Stimulated activated CD8-positive, alpha-beta memory T cell treated with anti-CD3 and anti-CD28 coated beads, Interleukin-2, amount 100 ng/mL, for 1 hour (primary cell): Measurements from ENCODE around the gene NFATC2.
A peak's percentile ranks its signal among the peaks of the same experiment; 100 is the strongest.
"Not testable (repeated sequence)": the region's sequence is repeated elsewhere in the genome, so short reads cannot be mapped to it uniquely, and the experiment has no call there.

Source experiments
- DNase-seq, 2 donors: peaks; one replicate each; pipeline ENCODE4 v3.0.0-alpha.2; 2020; ENCODE audit warnings: low read depth in 2 of 2

The NFATC2 gene

DNA sequence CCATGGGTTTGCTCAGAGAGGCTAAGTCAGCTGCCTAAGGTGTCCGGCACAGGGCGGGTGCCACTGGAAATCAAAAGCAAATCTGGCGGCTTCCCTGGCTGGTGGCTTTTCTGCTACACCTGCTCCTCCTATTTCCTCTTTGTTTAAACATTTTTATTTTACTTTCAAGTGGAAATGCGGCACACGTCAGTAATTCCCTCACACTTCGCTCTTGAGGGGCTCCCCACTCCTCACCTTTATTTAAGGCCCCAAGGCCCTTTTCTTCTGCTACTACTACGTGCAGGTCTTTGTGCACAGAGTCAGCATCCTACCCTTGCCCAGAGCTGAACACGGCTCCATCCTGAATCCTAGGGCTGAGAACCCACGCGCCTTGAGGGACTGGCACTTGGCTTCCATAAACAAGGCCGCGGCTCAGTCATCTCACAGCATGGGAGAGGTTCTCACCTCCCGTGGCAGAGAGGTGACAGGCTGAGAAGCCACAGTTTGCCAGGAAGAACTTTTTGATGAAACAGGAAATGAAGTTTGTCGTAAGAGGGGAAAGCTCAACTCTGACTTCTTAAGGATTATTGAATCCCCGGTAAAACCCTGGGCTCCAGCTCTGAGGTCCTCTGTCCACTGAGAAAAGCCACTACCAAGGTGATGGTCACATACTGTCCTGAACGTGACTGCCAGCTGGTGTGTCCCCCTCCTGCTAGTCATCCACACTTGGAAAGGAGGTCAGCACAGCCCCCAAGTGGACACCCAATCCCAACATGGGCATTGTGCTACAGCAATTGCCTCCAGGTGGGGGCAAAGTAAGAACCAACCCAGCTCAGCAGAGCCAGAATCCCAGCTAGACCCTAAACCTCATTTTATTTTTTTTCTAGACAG is 48.0 kb downstream of the NFATC2 start:
- no peak for DNase-seq

DNA sequence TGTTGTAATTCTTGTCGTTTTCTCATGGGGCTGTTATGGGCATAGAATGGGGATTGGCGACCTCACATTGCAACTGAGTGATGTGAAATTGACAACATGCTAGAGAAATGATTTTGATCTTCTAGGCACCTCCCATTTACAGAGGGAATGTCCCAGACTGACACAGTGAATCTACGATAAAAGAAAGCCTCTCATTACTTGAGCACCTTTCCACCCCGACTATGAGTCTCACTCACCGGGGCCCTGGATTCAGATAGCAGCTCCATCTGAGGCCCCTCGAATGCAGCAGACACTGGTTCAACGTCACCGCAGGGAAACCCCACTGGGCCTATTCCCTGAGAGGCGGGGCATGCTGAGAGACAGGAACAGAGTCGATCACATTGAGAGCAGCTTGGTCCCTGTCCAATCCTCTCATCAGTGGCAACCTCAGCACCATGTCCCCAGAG is 49.1 kb downstream of the NFATC2 start:
- DNase-seq: no peak

DNA sequence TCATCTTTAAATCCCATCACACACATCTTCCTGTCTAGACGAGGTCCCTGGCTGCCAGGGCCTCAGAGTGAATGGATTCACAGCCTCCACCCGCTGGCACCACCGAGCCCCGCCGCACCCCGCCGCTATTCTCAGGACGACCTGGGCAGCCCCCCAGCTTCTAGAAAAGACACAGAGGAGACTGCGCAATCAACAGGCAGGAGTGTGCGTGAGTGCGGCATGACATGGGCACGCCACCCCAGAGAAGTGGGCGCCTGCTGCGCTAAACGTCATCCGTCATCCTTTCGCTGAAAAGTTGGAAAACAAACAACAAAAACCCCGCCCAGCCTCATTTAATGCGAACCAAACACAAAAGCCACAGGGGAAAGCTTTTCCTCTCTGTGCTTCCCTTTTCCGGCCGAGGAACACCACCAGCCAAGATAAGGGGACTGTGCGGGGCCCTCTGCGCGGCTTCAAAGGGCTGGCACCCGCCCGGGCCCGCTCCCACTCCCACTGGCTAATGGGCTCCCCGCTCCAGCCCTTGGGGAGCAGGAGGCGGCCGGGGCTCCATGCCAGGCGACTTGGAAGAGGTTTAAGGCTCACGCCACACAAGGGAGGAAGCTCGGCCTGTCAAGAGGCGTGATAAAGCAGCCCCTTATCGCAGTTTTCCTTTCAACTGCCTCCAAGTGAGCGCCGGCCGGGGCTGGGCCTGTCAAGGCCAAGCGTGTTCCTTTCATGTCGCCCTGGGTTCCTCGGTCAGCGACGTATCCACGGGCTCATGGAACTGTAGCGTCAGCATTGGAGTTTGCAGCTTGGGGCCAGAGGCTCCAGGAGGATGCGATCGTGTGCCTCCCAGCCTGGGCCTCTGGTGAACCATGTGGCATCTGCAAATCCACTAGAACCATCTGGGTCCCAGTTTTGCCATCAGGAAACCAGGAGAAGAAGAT is 50.1 kb downstream of the NFATC2 start:
- no peak for DNase-seq

DNA sequence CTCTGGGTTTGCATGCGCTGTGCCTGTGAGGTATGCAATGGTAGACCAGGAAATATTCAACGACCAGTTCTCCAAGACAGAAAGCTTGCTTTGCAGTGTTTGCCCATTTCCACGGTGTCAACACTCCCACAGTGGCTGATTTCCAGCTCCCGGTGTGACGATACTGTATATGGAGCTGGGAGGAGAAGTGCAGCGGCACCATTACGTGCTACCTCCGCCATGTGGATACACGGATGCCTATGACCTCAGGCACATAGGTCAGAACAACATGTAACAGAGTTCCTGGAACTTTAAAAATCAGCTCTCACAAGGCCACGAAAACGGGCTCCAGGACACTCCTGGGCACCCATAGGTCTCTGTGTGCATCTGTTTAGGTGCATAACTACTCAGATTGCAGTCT is 51.1 kb downstream of the NFATC2 start:
- DNase-seq: no peak

DNA sequence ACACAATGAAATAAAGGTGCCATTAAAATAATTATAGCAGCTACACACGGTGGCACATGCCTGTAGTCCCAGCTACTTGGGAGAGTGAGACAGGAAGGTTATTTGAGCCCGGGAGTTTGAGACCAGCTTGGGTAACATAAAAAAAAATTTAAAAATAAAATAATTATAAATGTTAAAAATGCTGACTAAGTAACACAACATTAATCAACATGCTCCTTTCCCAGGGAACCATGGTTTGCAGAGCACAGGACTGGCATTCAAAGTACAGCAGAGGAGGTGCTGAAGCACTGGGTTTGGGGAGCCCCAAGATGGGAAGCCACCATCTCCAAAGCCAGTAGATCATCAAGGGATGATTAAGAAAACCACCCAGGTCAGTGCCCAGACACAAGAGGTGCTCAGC is 51.9 kb downstream of the NFATC2 start:
- no peak for DNase-seq

DNA sequence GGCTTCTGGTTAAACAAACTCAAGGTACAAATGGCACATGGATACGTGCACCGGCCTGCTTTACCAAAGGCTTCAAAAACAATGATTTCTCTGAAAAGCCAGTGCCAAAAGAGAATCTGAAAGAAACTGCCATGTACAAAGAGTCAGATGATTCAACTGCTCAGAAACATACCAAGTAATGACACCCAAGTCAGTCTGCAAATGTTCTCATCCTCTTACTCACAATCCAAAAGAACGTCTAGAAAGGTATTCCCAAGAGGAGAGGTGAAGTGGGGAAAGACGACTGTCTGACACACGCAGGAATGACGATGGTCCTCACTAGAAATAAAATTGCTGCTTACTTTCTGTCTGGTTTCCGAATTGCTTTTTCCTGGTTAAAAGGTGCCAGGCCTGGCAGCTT is 52.9 kb downstream of the NFATC2 start:
- no peak for DNase-seq

DNA sequence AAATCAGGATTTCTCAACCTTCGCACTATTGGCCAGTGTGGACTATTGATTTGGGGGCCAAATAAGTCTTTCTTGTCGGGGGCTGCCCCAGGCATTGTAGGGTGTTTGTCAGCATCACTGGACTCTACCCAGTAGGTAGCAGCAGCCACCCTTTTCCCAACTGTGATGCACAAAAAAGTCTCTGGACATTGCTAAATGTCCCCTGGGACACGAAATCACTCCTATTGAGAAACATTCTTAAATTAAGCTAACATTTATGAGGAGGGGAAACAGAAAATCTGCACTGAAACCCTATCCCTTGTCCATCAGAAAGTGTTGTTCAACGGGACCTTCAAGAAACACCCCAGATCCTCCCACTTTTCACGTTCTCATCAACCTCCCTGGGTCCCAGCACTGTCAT is 54.2 kb downstream of the NFATC2 start:
- no peak for DNase-seq

DNA sequence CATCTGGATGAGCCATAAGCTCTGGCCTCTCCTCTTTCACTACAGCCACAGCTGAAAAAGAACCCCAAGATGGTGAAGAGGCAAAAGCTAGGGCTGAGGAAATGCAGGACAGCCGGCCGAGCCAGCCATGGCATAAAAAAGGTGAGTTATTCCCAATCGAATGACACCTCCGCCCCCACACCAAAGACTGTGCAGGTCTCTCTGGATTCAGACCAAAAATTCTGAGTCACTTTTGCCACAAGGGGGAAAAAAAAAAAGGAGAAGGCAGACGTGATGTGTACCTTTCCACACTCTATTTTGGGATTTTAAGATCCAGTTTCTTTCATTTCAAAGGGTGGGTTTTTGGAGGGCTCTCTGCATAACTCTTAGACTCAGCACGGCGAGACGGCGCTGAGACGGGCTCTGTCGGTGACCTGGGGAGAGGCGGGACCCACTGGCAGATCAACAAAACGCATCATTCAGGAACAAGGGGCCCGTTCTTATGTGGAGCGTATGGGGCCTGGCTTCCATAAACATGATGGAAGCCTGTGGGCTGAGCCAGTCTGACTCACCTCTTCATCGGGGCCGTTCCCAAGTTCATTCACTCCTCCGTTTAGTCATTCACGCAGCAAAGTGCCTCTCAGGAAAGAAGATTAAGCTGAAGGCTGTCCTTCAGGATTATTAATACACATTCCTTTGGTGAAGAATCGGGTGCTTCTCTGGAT is 54.8 kb downstream of the NFATC2 start:
- no peak for DNase-seq

DNA sequence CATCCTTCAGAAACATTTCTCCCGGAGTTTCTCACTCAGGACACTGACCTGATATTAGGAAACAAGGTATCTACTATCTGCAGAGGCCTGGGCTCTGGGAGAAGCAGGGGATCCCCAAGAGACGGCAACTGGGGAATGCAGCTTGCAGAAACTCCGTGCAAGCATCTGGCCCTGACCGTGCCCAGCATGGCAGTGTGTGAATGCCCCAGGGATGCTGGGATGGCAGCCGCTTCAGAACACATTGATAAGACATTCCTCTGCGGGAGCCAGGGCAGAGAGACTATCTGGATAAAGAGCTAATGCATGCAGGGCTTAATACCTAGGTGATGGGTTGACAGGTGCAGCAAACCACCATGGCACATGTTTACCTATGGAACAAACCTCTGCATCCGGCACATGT is 55.4 kb downstream of the NFATC2 start:
- DNase-seq: no peak

DNA sequence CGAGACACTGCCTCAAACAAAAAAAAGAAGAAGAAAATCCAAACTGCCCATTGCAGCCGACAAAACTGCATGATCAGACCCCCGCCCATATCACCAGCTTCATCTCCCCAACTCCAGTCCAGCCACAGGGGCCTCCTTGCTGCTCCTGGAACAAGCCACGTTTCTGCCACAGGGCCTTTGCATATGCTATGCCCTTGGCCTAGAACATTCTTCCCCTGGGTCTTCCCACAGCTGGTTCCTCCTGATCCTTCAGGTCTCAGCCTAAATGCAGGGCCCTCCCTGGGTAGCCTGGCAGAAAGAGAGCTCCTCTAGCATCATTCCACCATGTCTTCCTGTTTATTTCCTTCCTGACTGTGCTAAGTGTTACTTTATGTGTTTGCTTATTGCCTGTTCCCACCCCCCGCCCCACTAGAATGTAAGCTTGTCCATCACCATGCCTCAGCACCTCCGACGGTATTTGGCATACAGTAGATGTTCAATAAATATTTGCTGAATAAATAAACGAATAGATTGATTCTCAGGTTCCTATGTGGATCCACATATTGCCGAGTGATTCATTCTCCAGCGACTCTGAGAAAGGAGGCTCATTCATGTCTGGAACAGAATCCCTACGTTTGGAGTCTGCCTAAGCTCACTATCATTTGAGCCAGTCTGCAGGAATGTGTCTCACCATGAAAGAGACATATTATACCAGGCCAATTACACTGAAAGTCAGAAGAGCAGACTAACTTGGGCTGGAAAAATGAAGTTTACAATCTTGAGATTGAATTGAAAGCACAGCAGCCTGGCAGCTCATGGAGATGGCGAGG is 56.1 kb downstream of the NFATC2 start:
- DNase-seq: no peak

DNA sequence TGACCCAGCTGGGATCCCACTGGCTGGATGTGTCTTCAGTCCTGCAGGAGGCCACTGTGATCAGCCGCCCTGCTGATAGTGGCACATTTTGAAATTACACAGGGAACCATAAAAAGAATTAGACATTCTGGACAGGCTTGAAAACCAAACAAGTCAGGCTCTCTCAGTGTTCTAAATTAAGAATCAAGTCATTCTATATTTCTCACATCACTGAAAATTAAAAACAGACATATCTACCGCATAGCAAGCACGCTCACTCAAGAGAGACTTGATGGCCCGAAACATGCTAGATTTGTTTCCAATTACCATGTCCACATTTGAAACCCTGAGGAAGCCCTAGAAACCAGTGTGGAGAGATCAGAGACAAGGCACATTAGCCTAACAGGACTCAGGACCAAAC is 57.7 kb downstream of the NFATC2 start:
- DNase-seq: no peak

DNA sequence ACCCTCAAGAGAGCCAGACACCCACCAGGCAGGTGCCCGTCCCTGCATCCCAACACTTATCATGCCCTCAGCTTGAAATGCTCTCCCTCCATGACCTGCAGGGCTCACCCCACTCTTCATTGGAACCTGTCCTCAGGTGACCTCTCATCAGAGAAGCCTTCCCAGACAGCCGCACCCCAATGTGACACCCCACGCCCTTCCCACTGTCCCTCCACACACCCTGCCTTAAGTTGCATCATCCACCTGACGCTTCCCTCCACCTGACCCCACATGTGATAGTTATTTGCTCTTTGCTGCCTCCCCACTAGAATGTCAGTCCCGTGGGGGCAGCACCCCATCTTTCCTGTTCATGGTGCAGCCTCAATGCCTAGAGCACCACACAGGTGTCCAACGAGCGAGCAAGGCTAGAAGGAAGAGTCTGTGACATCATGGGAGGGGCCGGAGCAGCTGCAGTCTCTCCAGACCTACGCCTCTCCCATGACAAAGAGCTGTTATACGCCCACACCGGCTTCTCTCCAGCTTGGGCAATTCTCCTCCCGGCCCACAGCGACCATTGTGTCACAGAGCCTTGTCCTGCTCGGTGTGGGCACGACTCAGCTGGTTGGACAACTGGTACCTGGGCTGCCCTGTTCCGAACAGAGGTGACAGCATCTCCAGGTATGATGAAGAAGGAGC is 58.2 kb downstream of the NFATC2 start:
- no peak for DNase-seq

DNA sequence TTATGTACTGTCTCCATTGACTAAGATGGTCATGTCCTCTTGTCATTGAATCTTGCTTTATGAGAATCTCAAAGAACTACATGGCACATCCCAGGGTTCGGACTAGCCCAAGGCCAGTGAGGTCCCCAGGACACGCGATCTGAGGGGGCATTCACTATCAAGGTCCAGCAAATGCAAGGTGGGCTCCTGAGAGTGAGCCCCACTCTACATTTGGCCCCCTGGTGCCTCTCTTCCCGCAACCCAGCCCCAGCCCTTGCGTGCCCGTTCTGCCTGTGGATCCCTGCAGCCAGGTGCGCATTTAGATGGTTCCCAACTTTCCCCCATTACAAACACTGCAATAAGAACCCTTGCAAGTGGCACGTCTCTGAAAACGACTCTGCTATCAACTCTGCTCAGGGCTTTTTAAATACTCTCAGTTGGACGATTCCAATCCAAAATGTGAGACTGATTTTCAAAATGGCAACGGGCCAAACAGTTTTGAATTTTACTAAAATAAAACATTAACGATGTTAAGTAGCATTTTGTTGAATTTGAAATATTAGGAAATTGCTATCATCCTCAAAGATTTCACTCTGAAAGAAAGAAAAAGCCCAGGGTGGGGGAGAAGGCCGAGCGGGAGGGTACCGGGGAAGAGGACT is 59.6 kb downstream of the NFATC2 start:
- no peak for DNase-seq

DNA sequence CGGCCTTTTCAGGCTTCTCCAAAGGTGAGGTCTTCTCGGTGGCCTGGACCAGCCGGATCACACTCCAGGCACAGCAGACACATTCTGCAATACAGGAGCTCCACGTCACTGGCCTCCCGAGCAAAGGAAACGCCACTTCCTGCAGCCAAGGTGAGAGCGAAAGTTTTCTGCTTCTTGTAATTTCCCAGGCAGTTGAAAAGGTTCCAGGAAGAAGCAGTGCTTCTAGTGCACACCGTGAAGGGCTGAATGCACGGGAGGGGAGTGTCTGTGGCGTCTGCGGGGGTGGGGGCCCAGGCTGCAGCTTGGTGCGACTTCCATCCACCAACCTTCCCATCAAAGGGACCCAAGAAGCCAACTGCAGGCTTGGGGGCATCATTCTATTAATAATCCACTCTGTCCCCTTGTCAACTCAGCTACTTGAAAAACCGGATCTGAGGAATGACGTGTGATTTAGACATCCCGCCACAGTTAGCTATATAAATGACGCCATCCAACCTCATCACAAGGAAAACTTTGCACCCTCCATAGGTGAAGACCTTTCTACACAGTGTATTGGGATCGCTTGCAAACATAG is 61.1 kb downstream of the NFATC2 start:
- DNase-seq: peak in 1 of 2 donors; percentile 22

DNA sequence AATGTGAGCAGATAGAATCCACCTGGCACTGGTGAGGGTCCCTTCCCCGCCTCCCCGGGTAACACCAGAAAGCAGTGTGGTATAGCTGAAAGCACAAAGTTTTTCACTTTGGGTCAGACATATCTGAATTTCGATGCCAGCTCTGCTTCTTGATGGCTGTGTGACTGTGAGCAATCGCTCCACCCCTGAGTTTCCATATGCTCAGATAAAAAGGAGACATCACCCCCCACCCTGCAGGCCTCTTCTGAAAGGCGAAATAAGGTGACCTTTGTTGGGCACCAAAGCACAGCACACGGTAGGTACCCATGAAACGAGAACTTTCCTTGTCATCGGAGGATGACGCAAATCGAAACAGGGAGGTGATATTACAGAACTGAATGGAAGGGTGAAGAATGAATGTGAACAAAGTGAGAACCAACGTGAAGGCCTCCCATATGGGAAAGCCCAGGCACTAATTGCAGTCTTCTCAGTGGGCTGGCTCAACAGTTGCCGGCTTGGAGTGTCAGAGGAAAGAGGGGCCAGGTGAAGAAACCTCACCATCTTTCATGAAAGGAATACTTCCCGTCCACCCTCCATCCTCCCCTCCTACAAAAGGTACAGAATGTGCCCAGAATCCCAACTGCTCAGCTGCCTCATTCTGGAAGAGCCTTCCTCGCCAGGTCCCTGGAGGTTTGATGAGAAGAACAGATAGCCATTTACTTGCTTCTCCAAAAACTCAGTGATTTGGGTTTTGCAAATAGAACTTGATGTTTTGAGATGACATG is 61.8 kb downstream of the NFATC2 start:
- no peak for DNase-seq

DNA sequence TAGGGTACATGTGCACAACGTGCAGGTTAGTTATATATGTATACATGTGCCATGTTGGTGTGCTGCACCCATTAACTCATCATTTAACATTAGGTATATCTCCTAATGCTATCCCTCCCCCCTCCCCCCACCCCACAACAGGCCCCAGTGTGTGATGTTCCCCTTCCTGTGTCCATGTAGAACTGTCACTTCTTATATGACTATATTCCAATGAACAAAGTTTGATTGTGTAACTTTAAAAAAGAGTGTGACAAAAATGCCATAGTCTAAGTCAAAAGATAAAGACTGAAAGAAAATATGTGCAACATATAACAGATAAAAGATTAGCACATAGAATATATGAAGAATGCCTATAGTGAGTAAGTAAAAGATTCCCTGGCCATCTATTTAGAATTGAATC is 66.4 kb downstream of the NFATC2 start:
- not testable (repeated sequence) for DNase-seq

DNA sequence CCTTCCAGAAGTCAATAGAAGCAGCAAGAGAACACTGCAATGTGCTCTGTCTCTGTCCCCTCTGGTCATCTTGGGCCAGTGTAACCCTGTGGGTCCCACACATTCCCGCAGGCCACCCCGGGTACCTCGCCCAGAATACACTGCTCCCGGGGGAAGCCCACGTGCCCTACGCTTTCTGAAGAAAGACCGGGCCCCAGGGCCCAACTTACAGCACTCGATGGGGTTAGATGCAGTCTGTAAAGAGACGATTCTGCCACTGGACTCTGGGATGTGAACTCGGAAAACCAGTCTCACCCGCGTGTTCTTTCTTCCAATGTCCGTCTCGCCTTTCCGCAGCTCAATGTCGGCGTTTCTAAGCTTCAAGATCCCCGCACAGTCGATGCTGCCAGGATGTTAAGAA is 68.7 kb downstream of the NFATC2 start:
- DNase-seq: no peak

DNA sequence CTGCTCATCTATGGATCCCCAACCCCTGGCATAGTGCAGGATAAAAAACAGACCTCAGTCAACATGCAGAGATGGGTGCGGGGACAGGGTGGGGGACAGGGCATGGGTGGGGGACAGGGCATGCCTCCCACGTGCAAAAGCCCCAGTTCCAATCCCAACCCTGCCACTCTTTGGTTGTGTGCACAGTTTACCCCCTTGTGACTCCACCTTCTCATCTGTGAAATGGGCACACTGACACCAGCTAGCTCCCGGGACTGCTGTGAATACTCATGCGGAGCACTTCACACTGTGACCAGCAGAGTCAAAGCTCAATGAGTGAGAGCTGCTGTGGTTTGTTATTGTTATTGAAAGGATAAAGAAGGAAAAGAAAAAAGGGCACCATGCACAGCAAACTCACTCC is 69.3 kb downstream of the NFATC2 start:
- DNase-seq: no peak

DNA sequence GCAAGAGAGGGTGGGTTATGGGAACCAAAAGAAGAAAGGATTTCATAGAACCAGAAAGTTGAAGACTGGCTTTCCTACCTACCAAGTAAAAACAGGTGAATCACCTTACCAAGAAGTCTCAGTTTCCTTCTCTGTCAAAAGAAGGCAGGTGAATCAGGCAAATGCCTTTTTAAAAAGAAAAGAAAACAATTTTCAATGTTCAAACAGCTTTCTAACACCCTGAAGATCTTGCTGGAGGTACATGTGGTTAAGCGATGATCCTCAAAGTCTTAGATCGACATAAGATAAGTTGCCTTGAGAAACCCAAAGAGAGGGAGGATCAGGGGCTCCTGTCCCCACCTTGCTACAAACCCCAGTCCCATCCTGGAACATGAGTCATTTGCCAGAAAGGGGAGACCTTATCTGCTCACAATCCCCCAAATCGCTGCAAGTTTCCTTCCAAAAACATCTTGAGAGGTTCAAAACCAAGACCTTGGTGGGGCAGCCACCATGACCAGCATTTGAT is 71.6 kb downstream of the NFATC2 start:
- no peak for DNase-seq
